Measurements from ENCODE around the gene C10orf90. TPM values are rescaled to one million over a fixed set of nuclear protein-coding genes. Genes with fewer than 3 reads are reported as not detected.

C10orf90 gene
- total RNA-seq, 2 experiments from 2014 or later, result not detected

DNA sequence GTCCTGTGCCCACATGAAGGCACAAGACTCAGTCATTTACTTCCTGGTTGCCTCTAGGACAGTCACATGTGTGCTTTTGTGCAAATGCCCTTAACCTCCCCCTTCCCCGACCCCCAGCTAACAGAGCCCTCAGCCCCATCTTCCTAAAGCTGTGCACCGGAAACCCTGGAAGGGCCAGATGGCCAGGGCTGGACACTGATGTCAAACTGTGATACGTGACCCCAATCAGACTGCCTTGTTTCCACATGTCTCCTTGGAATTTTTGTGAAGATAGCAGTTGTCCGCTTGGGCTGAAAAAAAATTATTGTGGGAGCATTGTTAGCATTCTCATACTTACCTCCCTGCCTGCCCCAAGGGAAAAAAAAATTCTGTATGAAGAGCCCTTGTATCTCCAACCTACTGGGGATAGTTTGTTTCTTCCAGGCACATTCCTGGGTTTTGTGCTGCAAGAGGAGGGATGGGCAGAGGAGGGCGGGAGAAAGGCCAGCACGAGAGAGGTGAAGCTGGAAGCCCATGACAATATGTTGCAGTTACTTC, 265.2 kb downstream of the C10orf90 start:
- no peaks in the 10 kb centered on the region for H3K36me3 ChIP-seq (ENCODE audit: insufficient read depth, low read length)
- Mint-ChIP-seq H3K4me3 (no peak overlapping the region), H3K27me3 (peaks cover 5% of the 10 kb centered on the region), H3K4me1 (ENCODE audit: low read depth) (no peaks in the 10 kb centered on the region), H3K27ac (no peak overlapping the region), H3K9me3 (peaks cover 2% of the 10 kb centered on the region), H3K36me3 (ENCODE audit: low read depth) (no peaks in the 10 kb centered on the region)
- H3K9me3 ChIP-seq (ENCODE audit: control insufficient read depth in 1 of 2, insufficient read depth in 1 of 2, low read length in 2 of 2), result peaks cover 0 to 9% of the 10 kb centered on the region in 2 experiments
- H3K4me3 ChIP-seq (ENCODE audit: low read length), result no peak overlapping the region
- H3K4me1 ChIP-seq (ENCODE audit: insufficient read depth, low read length), result no peaks in the 10 kb centered on the region
- intact Hi-C loops (cut with DNase I, micrococcal nuclease), result no loop called here
- ATAC-seq (ENCODE audit: poor library complexity) (no peak), DNase-seq (no peak)
- no peak for TF ChIP-seq CTCF (IDR thresholded peaks at IDR 0.05)
- no peak overlapping the region for H3K27ac ChIP-seq (ENCODE audit: low read depth in 1 of 2, low read length in 2 of 2)
- ChIA-PET CTCF (no interaction called here), POLR2A (no interaction called here)
- H3K27me3 ChIP-seq (ENCODE audit: control insufficient read depth in 1 of 2, insufficient read depth in 2 of 2, low read length in 2 of 2), result no peaks in the 10 kb centered on the region

- H3K9me3 ChIP-seq (ENCODE audit: control insufficient read depth in 1 of 2, insufficient read depth in 1 of 2, low read length in 2 of 2), result peaks cover 0 to 9% of the 10 kb centered on the region in 2 experiments
- peaks cover 2% of the 10 kb centered on the region for H3K4me1 ChIP-seq (ENCODE audit: insufficient read depth, low read length)
- no peaks in the 10 kb centered on the region for H3K27me3 ChIP-seq (ENCODE audit: control insufficient read depth in 1 of 2, insufficient read depth in 2 of 2, low read length in 2 of 2)
- H3K36me3 ChIP-seq (ENCODE audit: insufficient read depth, low read length), result no peaks in the 10 kb centered on the region
- CTCF ChIA-PET, result no interaction called here
- H3K4me3 ChIP-seq (ENCODE audit: low read length), result no peak overlapping the region
- no peak overlapping the region for H3K4me3 Mint-ChIP-seq
- H3K36me3 Mint-ChIP-seq (ENCODE audit: low read depth), result no peaks in the 10 kb centered on the region
- intact Hi-C loops (cut with DNase I, micrococcal nuclease), result no loop called here
- ATAC-seq (ENCODE audit: poor library complexity) (no peak), DNase-seq (no peak)
- peaks cover 2% of the 10 kb centered on the region for H3K9me3 Mint-ChIP-seq
- H3K27ac Mint-ChIP-seq, result no peak overlapping the region
- POLR2A ChIA-PET, result no interaction called here
- H3K4me1 Mint-ChIP-seq (ENCODE audit: low read depth), result no peaks in the 10 kb centered on the region
- TF ChIP-seq CTCF (IDR thresholded peaks at IDR 0.05), result no peak
- H3K27ac ChIP-seq (ENCODE audit: low read depth in 1 of 2, low read length in 2 of 2), result no peak overlapping the region
- no peaks in the 10 kb centered on the region for H3K27me3 Mint-ChIP-seq
Observed at GRCh38 chr10:126402721-126403695, 267.5 kb downstream of the C10orf90 start.

DNA sequence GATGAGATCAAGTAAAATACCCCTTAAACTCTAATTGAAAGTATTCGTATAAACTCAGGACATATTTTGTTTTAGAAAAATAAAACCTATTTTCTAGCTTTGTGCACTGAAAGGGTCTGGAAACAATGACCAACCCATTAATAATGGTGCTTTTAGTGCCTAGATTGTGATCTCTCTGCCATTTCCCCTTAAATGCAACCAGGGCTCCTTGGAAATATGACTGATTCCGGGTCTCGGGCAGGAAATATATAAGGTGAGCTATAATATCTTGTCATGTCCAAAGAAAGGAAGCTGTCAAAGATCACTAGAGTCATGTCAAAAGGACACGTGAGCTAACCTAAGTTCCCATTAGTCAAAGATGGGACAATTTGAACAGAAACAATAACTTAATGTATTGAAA, 269.9 kb downstream of the C10orf90 start:
- Mint-ChIP-seq H3K9me3 (peaks cover 4% of the 10 kb centered on the region), H3K27me3 (no peaks in the 10 kb centered on the region), H3K36me3 (ENCODE audit: low read depth) (no peaks in the 10 kb centered on the region), H3K27ac (no peak overlapping the region), H3K4me3 (no peak overlapping the region), H3K4me1 (ENCODE audit: low read depth) (no peaks in the 10 kb centered on the region)
- intact Hi-C loops (cut with DNase I, micrococcal nuclease), result no loop called here
- POLR2A ChIA-PET, result no interaction called here
- DNase-seq (no peak), ATAC-seq (ENCODE audit: poor library complexity) (no peak)
- no peak for TF ChIP-seq CTCF (IDR thresholded peaks at IDR 0.05)
- H3K9me3 ChIP-seq (ENCODE audit: control insufficient read depth in 1 of 2, insufficient read depth in 1 of 2, low read length in 2 of 2), result peaks cover 0 to 6% of the 10 kb centered on the region in 2 experiments
- no peak overlapping the region for H3K27ac ChIP-seq (ENCODE audit: low read depth in 1 of 2, low read length in 2 of 2)
- H3K27me3 ChIP-seq (ENCODE audit: control insufficient read depth in 1 of 2, insufficient read depth in 2 of 2, low read length in 2 of 2), result no peaks in the 10 kb centered on the region
- H3K4me1 ChIP-seq (ENCODE audit: insufficient read depth, low read length), result peaks cover 4% of the 10 kb centered on the region
- no peaks in the 10 kb centered on the region for H3K36me3 ChIP-seq (ENCODE audit: insufficient read depth, low read length)
- CTCF ChIA-PET, result no interaction called here
- no peak overlapping the region for H3K4me3 ChIP-seq (ENCODE audit: low read length)
